ENCODE results near the gene INTS1. TPM values are rescaled to one million over a fixed set of nuclear protein-coding genes. Genes with fewer than 3 reads are reported as not detected.

Gene INTS1
- total and polyA plus RNA-seq, 2 experiments from 2014 or later = 30.0 to 57.3 TPM

- Histone ChIP-seq H3K9me2 (replicated peaks; ENCODE audit: insufficient read depth) (no peaks in the 10 kb centered on the region), H3K4me1 (ENCODE audit: insufficient read depth) (no peaks in the 10 kb centered on the region), H3K79me2 (peaks cover 2% of the 10 kb centered on the region), H3K27me3 (no peaks in the 10 kb centered on the region), H3K27ac (no peak overlapping the region), H3K4me3 (no peak overlapping the region), H4K20me1 (ENCODE audit: insufficient read depth, poor library complexity, severe bottlenecking) (peaks cover 4% of the 10 kb centered on the region), H3K4me2 (no peak overlapping the region), H3K36me3 (replicated peaks; ENCODE audit: insufficient read depth, low read depth) (no peaks in the 10 kb centered on the region), H3K9me3 (ENCODE audit: low read depth) (no peaks in the 10 kb centered on the region), H2AFZ (no peak overlapping the region)
- TF ChIP-seq EZH2 (IDR thresholded peaks at IDR 0.05; ENCODE audit: borderline replicate concordance) (no peak), CTCF (IDR thresholded peaks at IDR 0.05; ENCODE audit: poor library complexity) (no peak), EZH2phosphoT487 (IDR thresholded peaks at IDR 0.05; ENCODE audit: low read depth, severe bottlenecking, unreplicated experiment) (no peak)
- 85% methylated on average over 40 of the region's 41 CpGs for WGBS (ENCODE audit: low lambda C conversion rate, missing lambda C conversion rate)
- DNase-seq (ENCODE audit: low spot score) = no peak
These were observed 40.1 kb upstream of the INTS1 start for GRCh38 chr7:1544178-1544895.

- H3K9me3 ChIP-seq (ENCODE audit: low read depth) = no peaks in the 10 kb centered on the region
- no peak overlapping the region for H2AFZ ChIP-seq
- H3K79me2 ChIP-seq = peaks cover 7% of the 10 kb centered on the region
- 87% methylated on average over 6 of the region's 6 CpGs for WGBS (ENCODE audit: low lambda C conversion rate, missing lambda C conversion rate)
- H4K20me1 ChIP-seq (ENCODE audit: insufficient read depth, poor library complexity, severe bottlenecking) = peaks cover 4% of the 10 kb centered on the region
- no peaks in the 10 kb centered on the region for H3K36me3 ChIP-seq (replicated peaks; ENCODE audit: insufficient read depth, low read depth)
- H3K4me3 ChIP-seq = no peak overlapping the region
- no peaks in the 10 kb centered on the region for H3K9me2 ChIP-seq (replicated peaks; ENCODE audit: insufficient read depth)
- H3K27ac ChIP-seq = no peak overlapping the region
- H3K27me3 ChIP-seq = no peaks in the 10 kb centered on the region
- TF ChIP-seq EZH2 (IDR thresholded peaks at IDR 0.05; ENCODE audit: borderline replicate concordance) (no peak), EZH2phosphoT487 (IDR thresholded peaks at IDR 0.05; ENCODE audit: low read depth, severe bottlenecking, unreplicated experiment) (no peak), CTCF (IDR thresholded peaks at IDR 0.05; ENCODE audit: poor library complexity) (no peak)
- H3K4me2 ChIP-seq = no peak overlapping the region
- H3K4me1 ChIP-seq (ENCODE audit: insufficient read depth) = peaks cover 4% of the 10 kb centered on the region
- DNase-seq (ENCODE audit: low spot score) = no peak
These were observed 39.6 kb upstream of the INTS1 start for GRCh38 chr7:1543826-1544177.

- H3K4me3 ChIP-seq = no peak overlapping the region
- no peaks in the 10 kb centered on the region for H3K27me3 ChIP-seq
- H3K9me3 ChIP-seq (ENCODE audit: low read depth) = no peaks in the 10 kb centered on the region
- TF ChIP-seq EZH2phosphoT487 (IDR thresholded peaks at IDR 0.05; ENCODE audit: low read depth, severe bottlenecking, unreplicated experiment) (no peak), CTCF (IDR thresholded peaks at IDR 0.05; ENCODE audit: poor library complexity) (no peak), EZH2 (IDR thresholded peaks at IDR 0.05; ENCODE audit: borderline replicate concordance) (no peak)
- H3K9me2 ChIP-seq (replicated peaks; ENCODE audit: insufficient read depth) = no peaks in the 10 kb centered on the region
- H3K4me2 ChIP-seq = no peak overlapping the region
- no peaks in the 10 kb centered on the region for H3K36me3 ChIP-seq (replicated peaks; ENCODE audit: insufficient read depth, low read depth)
- no peak overlapping the region for H2AFZ ChIP-seq
- H3K79me2 ChIP-seq = peaks cover 14% of the 10 kb centered on the region
- WGBS (ENCODE audit: low lambda C conversion rate, missing lambda C conversion rate) = 92% methylated on average over 37 of the region's 38 CpGs
- peaks cover 4% of the 10 kb centered on the region for H4K20me1 ChIP-seq (ENCODE audit: insufficient read depth, poor library complexity, severe bottlenecking)
- no peak overlapping the region for H3K27ac ChIP-seq
- no peak for DNase-seq (ENCODE audit: low spot score)
- peaks cover 11% of the 10 kb centered on the region for H3K4me1 ChIP-seq (ENCODE audit: insufficient read depth)
These were observed 38.9 kb upstream of the INTS1 start for GRCh38 chr7:1542841-1543747.

Measured in hepatocyte (in vitro differentiated cells).